ENCODE data around the gene PATJ. TPM values are rescaled to one million over a fixed set of nuclear protein-coding genes. Genes with fewer than 3 reads are reported as not detected.

The PATJ gene
- total RNA-seq, 2 experiments from 2014 or later, result 13.9 to 16.0 TPM

DNA sequence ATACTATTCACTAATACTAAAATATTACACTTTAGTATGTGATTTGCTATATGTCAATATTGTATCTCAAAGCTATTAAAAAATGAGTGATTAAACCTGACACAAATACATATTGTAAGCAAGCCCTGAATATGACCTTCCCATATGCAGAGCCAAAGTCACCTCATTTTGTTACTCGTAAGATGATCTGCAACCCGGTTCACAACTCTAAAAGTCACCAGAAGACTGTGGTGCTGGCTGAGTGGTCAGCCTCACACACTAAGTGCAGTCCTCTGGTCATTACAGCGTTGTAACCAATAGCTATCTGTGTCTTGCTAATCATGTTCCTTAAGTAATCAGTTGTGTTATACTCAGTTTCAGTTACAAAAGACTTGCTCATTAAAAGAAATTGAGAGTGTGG, 254.8 kb downstream of the PATJ start:
- H3K9me3 Mint-ChIP-seq, result peaks cover 10% of the 10 kb centered on the region
- ChIA-PET POLR2A (no interaction called here), CTCF (no interaction called here)
- H3K36me3 Mint-ChIP-seq, result peaks cover 20% of the 10 kb centered on the region
- no peak overlapping the region for H3K4me3 Mint-ChIP-seq
- no peak for DNase-seq
- no peak overlapping the region for H3K27ac Mint-ChIP-seq
- intact Hi-C loops (cut with micrococcal nuclease), result no loop called here
- no peaks in the 10 kb centered on the region for H3K27me3 Mint-ChIP-seq
- H3K4me1 Mint-ChIP-seq (ENCODE audit: low read depth), result no peaks in the 10 kb centered on the region

DNA sequence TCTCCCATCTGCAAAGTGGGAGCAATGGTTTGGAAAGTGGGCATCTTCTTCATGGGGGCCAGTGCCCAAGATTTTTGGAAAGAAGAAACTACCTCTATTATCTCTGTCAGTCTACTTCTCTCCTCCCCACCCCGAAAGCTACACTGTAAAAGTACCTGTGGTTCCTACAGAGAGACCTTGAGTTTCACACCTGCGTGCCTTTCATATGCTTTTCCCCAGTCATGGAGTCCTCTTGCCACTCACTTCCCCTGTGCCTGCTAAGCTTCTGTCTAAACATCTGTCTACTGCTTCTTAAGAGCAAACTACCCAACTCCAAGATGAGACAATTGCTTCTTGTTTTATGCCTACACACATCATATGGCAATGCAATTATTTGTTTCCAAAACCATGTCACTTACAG, 261.5 kb downstream of the PATJ start:
- peaks cover 16% of the 10 kb centered on the region for H3K36me3 Mint-ChIP-seq
- ChIA-PET CTCF (no interaction called here), POLR2A (no interaction called here)
- no peak overlapping the region for H3K4me3 Mint-ChIP-seq
- H3K27ac Mint-ChIP-seq, result no peak overlapping the region
- H3K27me3 Mint-ChIP-seq, result no peaks in the 10 kb centered on the region
- H3K4me1 Mint-ChIP-seq (ENCODE audit: low read depth), result no peaks in the 10 kb centered on the region
- intact Hi-C loops (cut with micrococcal nuclease), result no loop called here
- no peak for DNase-seq
- peaks cover 10% of the 10 kb centered on the region for H3K9me3 Mint-ChIP-seq

DNA sequence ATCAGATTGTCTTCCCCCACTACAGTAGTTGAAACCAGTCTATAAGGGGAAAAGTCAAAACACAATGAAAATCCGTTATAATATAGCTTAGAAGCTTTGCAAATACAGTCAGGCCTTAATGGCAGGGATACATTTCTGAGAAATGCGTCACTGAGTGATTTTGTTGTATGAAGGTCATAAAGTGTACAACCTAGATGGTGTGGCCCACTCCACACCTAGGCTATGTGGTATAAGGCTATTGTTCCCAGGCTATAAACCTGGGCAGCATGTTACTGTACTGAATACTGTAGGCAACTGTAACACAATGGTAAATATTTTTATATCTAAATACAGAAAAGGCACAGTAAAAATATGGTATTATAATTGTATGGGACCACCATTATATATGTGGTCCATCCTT, 264.4 kb downstream of the PATJ start:
- no peak overlapping the region for H3K4me3 Mint-ChIP-seq

DNA sequence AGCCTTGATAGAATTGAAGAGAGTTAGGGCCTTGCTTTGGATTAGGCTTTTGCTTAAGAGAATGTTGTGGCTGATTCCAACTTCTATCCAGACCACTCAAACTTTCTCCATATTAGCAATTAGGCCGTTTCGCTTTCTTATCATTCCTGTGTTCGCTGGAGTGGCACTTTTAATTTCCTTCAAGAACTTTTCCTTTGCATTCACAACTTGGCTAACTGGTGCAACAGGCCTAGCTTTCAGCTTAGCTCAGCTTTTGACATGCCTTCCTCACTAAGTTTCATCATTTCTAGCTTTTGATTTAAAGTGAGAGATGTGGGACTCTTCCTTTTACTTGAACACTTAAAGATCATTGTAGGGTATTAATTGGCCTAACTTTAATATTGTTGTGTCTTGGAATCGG, 268.7 kb downstream of the PATJ start:
- H3K27ac Mint-ChIP-seq, result no peak overlapping the region
- H3K9me3 Mint-ChIP-seq, result no peaks in the 10 kb centered on the region
- POLR2A ChIA-PET, result no interaction called here
- CTCF ChIA-PET, result no interaction called here
- no peak for DNase-seq
- H3K4me1 Mint-ChIP-seq (ENCODE audit: low read depth), result no peaks in the 10 kb centered on the region
- peaks cover 8% of the 10 kb centered on the region for H3K36me3 Mint-ChIP-seq
- intact Hi-C loops (cut with micrococcal nuclease), result no loop called here
- no peaks in the 10 kb centered on the region for H3K27me3 Mint-ChIP-seq
- H3K4me3 Mint-ChIP-seq, result no peak overlapping the region

More for the DNA sequence above, 264.4 kb downstream of the PATJ start:
- POLR2A ChIA-PET, result no interaction called here
- Mint-ChIP-seq H3K9me3 (no peaks in the 10 kb centered on the region), H3K27ac (no peak overlapping the region), H3K27me3 (no peaks in the 10 kb centered on the region), H3K4me1 (ENCODE audit: low read depth) (no peaks in the 10 kb centered on the region), H3K36me3 (peaks cover 8% of the 10 kb centered on the region)
- DNase-seq, result no peak
- CTCF ChIA-PET, result no interaction called here
- intact Hi-C loops (cut with micrococcal nuclease), result no loop called here

DNA sequence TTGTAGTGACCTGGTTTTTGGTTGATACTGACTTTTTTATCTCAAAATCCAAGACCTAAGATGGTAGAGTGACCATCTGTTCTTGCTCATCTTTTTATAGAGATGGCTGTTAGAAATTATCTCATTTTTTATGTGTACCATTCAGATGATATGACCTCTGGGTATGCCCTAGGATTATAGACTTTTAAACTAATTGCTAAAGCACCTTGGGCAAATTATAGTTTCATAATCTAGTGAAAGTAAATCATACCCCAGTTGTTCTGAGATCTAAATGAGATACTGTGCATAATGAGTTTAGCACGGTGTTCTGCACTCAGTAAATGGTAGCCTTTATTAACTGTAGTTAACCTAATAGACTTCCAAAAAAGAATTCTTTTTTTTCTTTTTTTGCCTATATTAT, 269.8 kb downstream of the PATJ start:
- CTCF ChIA-PET, result interaction anchor here (0.6 kb wide), 1 partner anchor 8 kb away, joined by 3 read pairs; no protein-coding TSS in a partner anchor
- H3K9me3 Mint-ChIP-seq, result no peaks in the 10 kb centered on the region
- H3K4me3 Mint-ChIP-seq, result no peak overlapping the region
- no peaks in the 10 kb centered on the region for H3K27me3 Mint-ChIP-seq
- intact Hi-C loops (cut with micrococcal nuclease), result no loop called here
- no peaks in the 10 kb centered on the region for H3K4me1 Mint-ChIP-seq (ENCODE audit: low read depth)
- H3K27ac Mint-ChIP-seq, result no peak overlapping the region
- H3K36me3 Mint-ChIP-seq, result peaks cover 6% of the 10 kb centered on the region
- no peak for DNase-seq
- POLR2A ChIA-PET, result no interaction called here

DNA sequence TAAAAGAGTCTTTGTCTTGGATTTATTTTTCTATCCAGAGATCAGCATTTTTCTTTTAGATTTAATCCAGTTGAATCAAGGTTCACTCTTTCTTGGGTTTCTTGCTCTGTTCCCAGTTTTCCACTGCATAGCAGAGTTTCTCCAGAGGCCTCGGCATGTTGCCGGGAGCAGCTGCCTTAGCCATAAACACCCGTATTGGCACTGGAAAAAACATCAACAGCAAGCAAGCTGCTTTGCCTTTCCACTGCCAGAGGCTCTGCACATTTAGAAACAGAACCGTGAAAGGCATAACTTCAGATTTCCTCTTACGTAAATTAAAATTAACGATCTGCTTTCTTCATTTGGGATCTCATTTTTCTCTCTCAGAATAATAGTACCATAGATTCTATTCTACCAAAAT, 270.6 kb downstream of the PATJ start:
- no peak for DNase-seq
- H3K4me1 Mint-ChIP-seq (ENCODE audit: low read depth), result no peaks in the 10 kb centered on the region
- no peak overlapping the region for H3K27ac Mint-ChIP-seq
- POLR2A ChIA-PET, result no interaction called here
- peaks cover 5% of the 10 kb centered on the region for H3K36me3 Mint-ChIP-seq
- no peak overlapping the region for H3K4me3 Mint-ChIP-seq
- H3K9me3 Mint-ChIP-seq, result no peaks in the 10 kb centered on the region
- intact Hi-C loops (cut with micrococcal nuclease), result no loop called here
- CTCF ChIA-PET, result interaction anchor here (0.6 kb wide), 1 partner anchor 8 kb away, joined by 3 read pairs; no protein-coding TSS in a partner anchor
- H3K27me3 Mint-ChIP-seq, result no peaks in the 10 kb centered on the region

DNA sequence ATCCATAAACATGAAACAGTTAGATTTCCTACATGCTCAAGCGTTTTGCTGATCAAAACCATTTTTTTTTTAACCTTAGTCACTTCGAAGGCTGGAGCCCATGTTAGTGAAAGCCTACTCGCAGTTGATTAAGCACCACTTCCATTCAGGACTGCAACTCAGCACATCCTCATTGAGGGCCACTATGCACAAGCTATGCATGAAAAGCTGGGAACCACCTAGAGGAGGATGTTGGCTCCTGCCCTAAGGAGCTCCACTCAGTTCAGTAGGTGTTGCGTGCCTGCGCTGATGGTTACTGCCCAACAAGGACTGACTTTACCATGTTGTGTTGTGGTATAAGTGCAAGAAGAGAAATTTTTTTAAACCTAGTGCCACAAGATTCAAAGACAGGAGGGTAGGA, 271.0 kb downstream of the PATJ start:
- no peak overlapping the region for H3K4me3 Mint-ChIP-seq
- intact Hi-C loops (cut with micrococcal nuclease), result no loop called here
- no peaks in the 10 kb centered on the region for H3K4me1 Mint-ChIP-seq (ENCODE audit: low read depth)
- no peaks in the 10 kb centered on the region for H3K27me3 Mint-ChIP-seq
- no peaks in the 10 kb centered on the region for H3K9me3 Mint-ChIP-seq
- H3K36me3 Mint-ChIP-seq, result peaks cover 8% of the 10 kb centered on the region
- H3K27ac Mint-ChIP-seq, result no peak overlapping the region
- DNase-seq, result no peak
- CTCF ChIA-PET, result no interaction called here
- POLR2A ChIA-PET, result no interaction called here

DNA sequence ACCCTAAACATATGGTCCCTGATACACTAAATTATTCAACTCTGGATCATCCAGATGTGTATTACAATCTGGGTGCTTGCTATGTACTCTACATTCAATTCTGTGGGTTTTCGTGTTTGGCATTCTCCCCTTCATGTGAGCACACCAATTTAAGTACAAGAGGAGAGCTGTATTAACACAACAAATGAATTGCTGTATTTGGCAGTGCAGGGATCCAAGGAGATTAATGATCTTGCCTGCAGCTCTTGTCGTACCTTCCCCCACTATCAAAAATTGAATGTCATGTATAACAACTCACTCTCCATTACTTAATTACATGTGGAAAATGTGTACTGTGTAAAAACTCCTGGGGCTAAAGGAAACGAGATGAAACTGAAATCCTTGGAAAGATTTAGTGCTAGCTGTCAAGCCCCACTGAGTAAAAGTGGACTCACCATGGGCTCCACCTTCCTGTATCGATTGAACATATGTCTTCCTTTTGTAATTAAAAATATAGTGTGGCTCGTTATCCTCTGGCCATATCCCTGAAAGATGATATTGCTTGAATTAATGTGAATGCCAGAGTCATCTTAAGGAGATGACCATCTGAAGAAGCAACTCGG, 280.2 kb downstream of the PATJ start:
- H3K4me1 Mint-ChIP-seq (ENCODE audit: low read depth), result no peaks in the 10 kb centered on the region
- no peak overlapping the region for H3K4me3 Mint-ChIP-seq
- no peaks in the 10 kb centered on the region for H3K27me3 Mint-ChIP-seq
- no peak overlapping the region for H3K27ac Mint-ChIP-seq
- intact Hi-C loops (cut with micrococcal nuclease), result no loop called here
- CTCF ChIA-PET, result no interaction called here
- peaks cover 2% of the 10 kb centered on the region for H3K9me3 Mint-ChIP-seq
- H3K36me3 Mint-ChIP-seq, result peaks cover 29% of the 10 kb centered on the region
- no peak for DNase-seq
- POLR2A ChIA-PET, result no interaction called here

DNA sequence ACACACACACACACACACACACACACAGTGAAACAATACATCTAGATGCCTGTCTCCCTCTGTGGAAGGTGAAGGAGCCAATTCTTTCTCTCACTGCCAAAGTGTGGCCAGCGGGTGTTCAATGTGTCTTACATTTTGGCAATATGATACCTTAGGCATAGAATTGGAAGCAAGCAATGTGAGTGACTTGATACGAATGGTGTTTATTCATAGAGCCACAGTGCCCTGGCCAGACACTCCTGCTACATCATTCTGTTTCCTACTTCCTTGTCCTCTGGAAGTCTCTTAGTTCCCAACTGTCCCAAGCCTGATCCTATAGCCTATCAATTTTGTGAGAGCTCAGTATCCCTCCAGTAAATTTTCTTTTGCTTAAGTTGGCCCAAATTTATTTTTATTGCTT, 282.4 kb downstream of the PATJ start:
- POLR2A ChIA-PET, result no interaction called here
- no peak for DNase-seq
- Mint-ChIP-seq H3K4me3 (no peak overlapping the region), H3K27ac (no peak overlapping the region), H3K27me3 (no peaks in the 10 kb centered on the region), H3K9me3 (peaks cover 14% of the 10 kb centered on the region), H3K4me1 (ENCODE audit: low read depth) (no peaks in the 10 kb centered on the region), H3K36me3 (peaks cover 30% of the 10 kb centered on the region)
- CTCF ChIA-PET, result no interaction called here
- intact Hi-C loops (cut with micrococcal nuclease), result no loop called here

DNA sequence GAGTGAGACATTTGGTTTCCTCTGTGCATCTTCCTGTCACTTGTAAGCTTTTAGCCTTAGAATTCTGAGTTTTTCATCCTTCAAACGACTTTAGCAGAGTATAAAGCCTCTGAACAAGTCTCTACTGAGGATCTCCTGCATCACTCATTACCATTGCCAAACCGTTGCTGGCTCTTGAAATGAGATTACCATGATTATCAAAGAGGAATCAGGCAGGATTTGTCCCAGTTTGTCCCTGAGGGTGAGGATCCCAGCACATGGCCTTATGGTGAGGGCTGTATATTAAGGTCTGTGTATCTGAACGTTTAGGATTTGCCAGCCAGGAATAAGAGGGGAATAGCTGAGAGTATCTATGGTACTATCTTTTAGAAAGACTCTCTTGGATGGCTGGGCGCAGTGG, 282.9 kb downstream of the PATJ start:
- H3K27ac Mint-ChIP-seq, result no peak overlapping the region
- H3K36me3 Mint-ChIP-seq, result peaks cover 28% of the 10 kb centered on the region
- intact Hi-C loops (cut with micrococcal nuclease), result no loop called here
- DNase-seq, result no peak
- no peak overlapping the region for H3K4me3 Mint-ChIP-seq
- no peaks in the 10 kb centered on the region for H3K27me3 Mint-ChIP-seq
- peaks cover 14% of the 10 kb centered on the region for H3K9me3 Mint-ChIP-seq
- POLR2A ChIA-PET, result no interaction called here
- H3K4me1 Mint-ChIP-seq (ENCODE audit: low read depth), result no peaks in the 10 kb centered on the region
- CTCF ChIA-PET, result no interaction called here

DNA sequence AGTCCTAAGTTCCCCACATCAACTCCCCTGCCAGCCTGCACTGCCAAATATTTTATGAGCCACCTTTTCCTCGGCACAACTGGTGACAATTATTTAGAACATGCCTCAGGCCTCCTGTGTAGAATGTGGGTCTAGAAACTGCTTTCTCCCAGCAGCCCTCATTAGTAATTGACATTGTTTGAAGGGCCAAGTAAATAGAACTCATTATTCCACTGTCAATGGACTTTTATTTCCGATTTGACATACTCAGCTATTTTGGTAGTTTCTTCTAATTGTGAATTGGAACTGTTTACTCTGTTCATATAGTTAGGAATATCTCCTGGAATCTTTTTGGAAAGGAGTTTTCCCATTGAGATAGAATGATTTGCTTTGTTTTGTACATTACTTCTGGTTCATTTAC, 283.6 kb downstream of the PATJ start:
- Mint-ChIP-seq H3K36me3 (peaks cover 27% of the 10 kb centered on the region), H3K9me3 (peaks cover 14% of the 10 kb centered on the region), H3K27me3 (no peaks in the 10 kb centered on the region), H3K4me3 (no peak overlapping the region), H3K27ac (no peak overlapping the region), H3K4me1 (ENCODE audit: low read depth) (no peaks in the 10 kb centered on the region)
- ChIA-PET CTCF (no interaction called here), POLR2A (no interaction called here)
- intact Hi-C loops (cut with micrococcal nuclease), result no loop called here
- DNase-seq, result no peak

DNA sequence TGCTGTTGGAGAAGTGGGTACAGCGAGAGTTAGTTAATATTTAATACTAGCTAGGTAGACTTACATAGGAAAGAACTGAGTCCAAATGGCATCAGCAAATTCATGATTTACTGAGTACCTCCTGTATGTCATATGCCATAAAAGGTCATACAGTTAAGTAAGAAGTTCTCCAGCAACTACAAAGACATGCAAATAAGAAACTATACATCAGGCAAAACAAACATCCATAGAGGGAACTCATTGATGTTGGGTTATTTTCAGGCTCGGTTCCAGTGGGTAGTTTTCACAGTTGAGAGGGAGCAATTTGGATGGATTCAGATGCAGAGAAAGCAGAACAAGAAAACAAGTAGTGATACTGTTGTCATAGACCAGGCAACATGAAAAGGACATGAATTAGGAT, 287.4 kb downstream of the PATJ start:
- Mint-ChIP-seq H3K9me3 (peaks cover 14% of the 10 kb centered on the region), H3K4me1 (ENCODE audit: low read depth) (no peaks in the 10 kb centered on the region), H3K27me3 (no peaks in the 10 kb centered on the region), H3K27ac (no peak overlapping the region), H3K4me3 (no peak overlapping the region), H3K36me3 (peaks cover 23% of the 10 kb centered on the region)
- no peak for DNase-seq
- ChIA-PET POLR2A (no interaction called here), CTCF (no interaction called here)
- intact Hi-C loops (cut with micrococcal nuclease), result no loop called here

DNA sequence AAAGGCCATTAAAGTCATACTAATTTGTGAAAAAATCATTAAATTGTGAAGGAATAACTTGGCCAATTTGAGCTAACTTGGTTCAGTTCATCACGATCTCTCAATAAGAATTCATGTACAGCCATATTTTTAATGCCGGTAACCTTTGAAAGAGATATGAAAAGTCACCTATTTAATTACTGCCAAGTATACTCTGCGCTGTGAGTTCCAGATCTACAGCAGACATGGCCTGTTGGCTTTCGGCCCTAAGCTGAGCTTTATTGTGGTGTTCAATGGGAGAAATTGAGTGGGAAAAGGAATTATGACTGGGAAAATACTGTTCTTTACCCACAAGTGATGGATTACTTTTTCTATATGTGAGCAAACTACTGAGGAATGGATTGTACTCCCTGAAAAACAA, 292.5 kb downstream of the PATJ start:
- H3K36me3 Mint-ChIP-seq, result peaks cover 1% of the 10 kb centered on the region
- H3K4me3 Mint-ChIP-seq, result no peak overlapping the region
- ChIA-PET CTCF (no interaction called here), POLR2A (no interaction called here)
- intact Hi-C loops (cut with micrococcal nuclease), result no loop called here
- DNase-seq, result no peak
- no peaks in the 10 kb centered on the region for H3K27me3 Mint-ChIP-seq
- H3K27ac Mint-ChIP-seq, result no peak overlapping the region
- no peaks in the 10 kb centered on the region for H3K9me3 Mint-ChIP-seq
- no peaks in the 10 kb centered on the region for H3K4me1 Mint-ChIP-seq (ENCODE audit: low read depth)

DNA sequence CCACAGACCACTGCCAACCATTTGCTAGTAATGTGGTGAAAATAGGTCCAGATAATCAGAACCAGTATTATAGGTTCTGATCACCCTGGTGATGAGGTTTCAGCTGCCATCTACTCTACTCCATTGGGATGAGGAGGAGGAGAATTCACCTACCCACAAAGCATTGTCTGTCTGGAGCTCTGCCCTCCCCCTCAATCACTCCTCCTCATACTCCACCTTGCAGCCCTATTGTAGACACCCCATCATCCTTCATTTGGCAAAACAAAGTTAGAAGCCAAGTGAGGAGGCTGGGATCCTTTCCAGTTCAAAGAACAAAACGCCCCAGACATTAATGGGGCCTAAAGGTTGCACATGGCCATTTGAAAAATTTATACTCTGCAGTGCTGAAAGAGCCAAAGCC, 295.0 kb downstream of the PATJ start:
- ChIA-PET CTCF (no interaction called here), POLR2A (no interaction called here)
- no peaks in the 10 kb centered on the region for H3K27me3 Mint-ChIP-seq
- H3K9me3 Mint-ChIP-seq, result no peaks in the 10 kb centered on the region
- H3K27ac Mint-ChIP-seq, result no peak overlapping the region
- no peak overlapping the region for H3K4me3 Mint-ChIP-seq
- no peak for DNase-seq
- intact Hi-C loops (cut with micrococcal nuclease), result no loop called here
- no peaks in the 10 kb centered on the region for H3K4me1 Mint-ChIP-seq (ENCODE audit: low read depth)
- peaks cover 1% of the 10 kb centered on the region for H3K36me3 Mint-ChIP-seq

Data from activated CD4-positive, alpha-beta memory T cell treated with anti-CD3 and anti-CD28 coated beads for 36 hours (primary cell).